ENCODE data around the gene NDUFAF8.

Gene NDUFAF8

DNA sequence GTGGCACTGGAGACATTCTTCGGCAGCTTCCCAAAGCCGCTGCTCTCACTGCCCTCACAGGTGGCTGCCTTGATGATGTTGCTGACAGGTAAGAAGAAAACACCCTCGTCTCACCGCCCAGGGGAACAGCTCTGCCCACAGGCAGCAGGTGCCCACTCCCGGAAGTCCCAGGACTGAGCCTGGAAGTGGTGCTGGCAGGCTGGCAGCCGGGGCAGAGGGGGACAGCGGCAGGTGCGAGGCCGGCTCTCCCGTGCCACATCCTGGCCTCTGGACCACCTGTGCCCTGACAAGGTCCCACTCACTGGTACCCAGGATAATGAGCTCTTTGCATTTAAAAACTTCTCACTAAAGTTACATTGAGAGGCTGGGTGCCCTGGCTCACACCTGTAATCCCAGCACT lies 36.8 kb upstream of the NDUFAF8 start:
- H3K4me3 ChIP-seq (ENCODE audit: low read depth, low read length) = no peak overlapping the region
- TF ChIP-seq, protein P1, sequence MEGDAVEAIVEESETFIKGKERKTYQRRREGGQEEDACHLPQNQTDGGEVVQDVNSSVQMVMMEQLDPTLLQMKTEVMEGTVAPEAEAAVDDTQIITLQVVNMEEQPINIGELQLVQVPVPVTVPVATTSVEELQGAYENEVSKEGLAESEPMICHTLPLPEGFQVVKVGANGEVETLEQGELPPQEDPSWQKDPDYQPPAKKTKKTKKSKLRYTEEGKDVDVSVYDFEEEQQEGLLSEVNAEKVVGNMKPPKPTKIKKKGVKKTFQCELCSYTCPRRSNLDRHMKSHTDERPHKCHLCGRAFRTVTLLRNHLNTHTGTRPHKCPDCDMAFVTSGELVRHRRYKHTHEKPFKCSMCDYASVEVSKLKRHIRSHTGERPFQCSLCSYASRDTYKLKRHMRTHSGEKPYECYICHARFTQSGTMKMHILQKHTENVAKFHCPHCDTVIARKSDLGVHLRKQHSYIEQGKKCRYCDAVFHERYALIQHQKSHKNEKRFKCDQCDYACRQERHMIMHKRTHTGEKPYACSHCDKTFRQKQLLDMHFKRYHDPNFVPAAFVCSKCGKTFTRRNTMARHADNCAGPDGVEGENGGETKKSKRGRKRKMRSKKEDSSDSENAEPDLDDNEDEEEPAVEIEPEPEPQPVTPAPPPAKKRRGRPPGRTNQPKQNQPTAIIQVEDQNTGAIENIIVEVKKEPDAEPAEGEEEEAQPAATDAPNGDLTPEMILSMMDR (IDR thresholded peaks at IDR 0.05; ENCODE audit: borderline replicate concordance, insufficient read depth, low read depth, low read length) = no peak

- no peak overlapping the region for H3K4me3 ChIP-seq (ENCODE audit: low read depth, low read length)
- TF ChIP-seq, protein P1 (IDR thresholded peaks at IDR 0.05; ENCODE audit: borderline replicate concordance, insufficient read depth, low read depth, low read length) = no peak
Observed at GRCh38 chr17:81203136-81203535, 36.0 kb upstream of the NDUFAF8 start.

DNA sequence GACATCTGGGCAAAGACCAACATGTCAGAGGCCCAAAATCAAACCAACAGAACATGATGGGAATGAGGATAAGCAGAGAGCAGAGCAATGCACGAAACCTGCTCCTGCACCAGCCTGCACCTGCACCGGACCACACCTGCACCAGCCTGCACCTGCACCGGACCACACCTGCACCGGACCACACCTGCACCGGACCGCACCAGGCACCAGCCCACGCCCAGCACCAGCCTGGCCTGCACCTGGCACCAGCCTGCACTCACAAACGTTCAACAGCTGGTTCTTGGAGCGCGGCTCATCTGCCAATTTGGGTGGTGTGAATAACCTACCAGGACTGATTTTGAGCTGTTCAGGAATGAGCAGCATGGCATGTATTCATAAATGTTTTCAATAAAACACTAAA lies 34.5 kb upstream of the NDUFAF8 start:
- H3K4me3 ChIP-seq (ENCODE audit: low read depth, low read length) = no peak overlapping the region
- TF ChIP-seq, protein P1 (IDR thresholded peaks at IDR 0.05; ENCODE audit: borderline replicate concordance, insufficient read depth, low read depth, low read length) = no peak

- H3K4me3 ChIP-seq (ENCODE audit: low read depth, low read length) = no peak overlapping the region
- TF ChIP-seq, protein P1 (IDR thresholded peaks at IDR 0.05; ENCODE audit: borderline replicate concordance, insufficient read depth, low read depth, low read length) = no peak
Observed at GRCh38 chr17:81206166-81206565, 33.0 kb upstream of the NDUFAF8 start.

DNA sequence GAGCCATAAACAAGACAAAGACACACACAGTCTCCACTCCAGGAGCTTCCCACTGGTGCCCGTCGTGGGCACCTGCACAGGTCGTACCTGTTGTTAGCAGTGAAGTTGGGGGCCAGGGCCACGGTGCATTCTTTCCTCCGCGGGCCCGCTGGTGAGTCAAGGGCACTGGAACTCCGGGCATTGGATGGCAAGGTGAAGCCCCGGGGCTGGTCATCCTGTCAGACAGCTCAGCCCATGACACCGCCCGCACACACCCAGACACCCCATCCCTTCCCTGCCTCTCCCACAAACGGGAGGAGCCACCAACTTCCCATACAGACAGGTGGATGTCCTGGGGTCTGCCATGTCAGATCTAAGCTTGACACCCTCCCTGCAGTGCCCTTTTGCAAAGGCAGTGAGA lies 32.5 kb upstream of the NDUFAF8 start:
- H3K4me3 ChIP-seq (ENCODE audit: low read depth, low read length) = no peak overlapping the region
- TF ChIP-seq, protein P1 (IDR thresholded peaks at IDR 0.05; ENCODE audit: borderline replicate concordance, insufficient read depth, low read depth, low read length) = no peak

- no peak overlapping the region for H3K4me3 ChIP-seq (ENCODE audit: low read depth, low read length)
- TF ChIP-seq, protein P1 (IDR thresholded peaks at IDR 0.05; ENCODE audit: borderline replicate concordance, insufficient read depth, low read depth, low read length) = no peak
Observed at GRCh38 chr17:81207610-81208581, 31.2 kb upstream of the NDUFAF8 start.

DNA sequence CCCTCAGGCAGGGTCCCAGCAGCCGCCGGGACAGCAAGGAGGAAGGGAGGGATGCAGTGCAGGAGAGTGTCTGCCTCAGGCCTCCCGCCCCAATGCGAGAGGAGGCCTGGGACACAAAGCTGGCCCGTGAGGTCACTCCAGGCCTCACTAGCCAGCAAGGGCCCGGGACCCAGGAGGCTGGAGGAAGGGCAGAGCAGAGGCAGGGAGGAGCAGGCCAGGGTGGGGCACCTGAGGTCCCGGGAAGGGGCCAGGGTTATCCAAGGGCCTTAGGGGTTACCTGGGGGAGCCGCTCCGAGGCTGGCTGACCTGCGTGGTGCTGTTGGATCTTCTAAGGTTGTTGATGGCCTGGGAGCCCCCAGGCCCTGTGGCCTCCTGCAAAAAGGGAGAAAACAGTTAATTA lies 30.5 kb upstream of the NDUFAF8 start:
- H3K4me3 ChIP-seq (ENCODE audit: low read depth, low read length) = no peak overlapping the region
- TF ChIP-seq, protein P1 (IDR thresholded peaks at IDR 0.05; ENCODE audit: borderline replicate concordance, insufficient read depth, low read depth, low read length) = no peak
